ENCODE results near the gene EIF2S1.

GRCh38 chr14:67360470-67361206, 510 bp downstream of the EIF2S1 start:
- TF ChIP-seq CTCF (IDR thresholded peaks at IDR 0.05; ENCODE audit: low read depth, low read length), result no peak
- TF ChIP-seq MYC (IDR thresholded peaks at IDR 0.05; ENCODE audit: low read depth, low read length), result no peak

All from NB4 (cell line).